NCI-H1694 treated with DMSO at 0.1 percent for 48 hours (cell line): Measurements from ENCODE around the gene LIMK2.
"Not testable (repeated sequence)": the region's sequence is repeated elsewhere in the genome, so short reads cannot be mapped to it uniquely, and the experiment has no call there.

Source experiments
- DNase-seq: peaks from one replicate; lab custom pipeline; 2025; lab: John Stamatoyannopoulos, UW

Gene LIMK2

DNA sequence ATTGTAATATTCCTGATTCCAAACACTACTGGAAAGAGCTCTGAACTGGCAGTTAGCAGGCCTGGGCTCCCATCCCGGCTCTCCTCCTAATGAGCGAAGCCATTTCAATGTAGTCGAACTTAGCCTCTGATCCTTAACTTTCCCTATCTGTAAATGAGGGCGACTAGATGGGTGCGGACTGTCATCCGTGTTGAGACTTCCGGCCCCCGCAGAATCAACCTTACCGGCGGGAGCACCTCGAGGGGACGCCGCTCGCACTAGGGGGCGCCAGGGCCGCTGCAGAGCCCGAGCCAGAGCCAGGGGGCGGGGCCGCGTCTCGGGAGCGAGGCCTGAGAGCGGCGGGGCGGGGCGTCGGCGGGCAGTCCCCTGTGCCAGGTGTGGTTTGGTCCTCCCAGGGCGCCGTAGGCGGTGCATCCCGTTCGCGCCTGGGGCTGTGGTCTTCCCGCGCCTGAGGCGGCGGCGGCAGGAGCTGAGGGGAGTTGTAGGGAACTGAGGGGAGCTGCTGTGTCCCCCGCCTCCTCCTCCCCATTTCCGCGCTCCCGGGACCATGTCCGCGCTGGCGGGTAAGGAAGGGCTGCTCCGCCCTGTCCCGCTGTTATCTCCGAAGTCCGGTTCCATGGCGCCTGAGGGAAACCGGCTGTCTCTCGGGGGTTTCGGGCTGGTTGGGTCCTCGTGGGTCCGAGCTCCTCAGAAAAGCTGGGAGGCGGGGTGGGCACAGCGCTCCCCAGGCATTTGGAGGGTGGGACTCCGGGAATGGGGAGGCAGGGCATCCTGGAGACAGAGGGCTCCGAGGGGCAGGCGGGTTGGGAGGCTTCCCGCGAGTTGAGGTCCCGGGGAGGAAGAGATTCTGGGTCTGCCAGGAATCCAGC lies at the start of gene LIMK2:
TSS of gene LIMK2 (plus strand) at position 437 of the 869 bp plus-strand sequence. CDS start at position 548, 111 bp downstream.
- DNase-seq = peak; percentile 74

DNA sequence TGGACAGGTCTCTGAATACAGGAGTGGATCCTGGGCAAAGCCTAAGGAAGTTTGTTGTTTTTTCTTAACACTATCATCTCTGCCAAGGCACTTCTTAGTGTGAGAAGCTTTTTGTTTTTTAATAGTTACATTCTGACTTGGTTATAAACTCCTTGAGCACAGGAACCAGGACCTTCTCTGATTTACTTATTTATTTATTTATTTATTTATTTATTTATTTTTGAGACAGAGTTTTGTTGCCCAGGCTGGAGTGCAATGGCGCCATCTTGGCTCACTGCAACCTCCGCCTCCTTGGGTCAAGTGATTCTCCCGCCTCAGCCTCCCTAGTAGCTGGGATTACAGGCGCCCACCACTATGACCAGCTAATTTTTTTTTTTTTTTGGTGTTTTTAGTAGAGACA lies 41.1 kb upstream of the LIMK2 start:
- DNase-seq = no peak

DNA sequence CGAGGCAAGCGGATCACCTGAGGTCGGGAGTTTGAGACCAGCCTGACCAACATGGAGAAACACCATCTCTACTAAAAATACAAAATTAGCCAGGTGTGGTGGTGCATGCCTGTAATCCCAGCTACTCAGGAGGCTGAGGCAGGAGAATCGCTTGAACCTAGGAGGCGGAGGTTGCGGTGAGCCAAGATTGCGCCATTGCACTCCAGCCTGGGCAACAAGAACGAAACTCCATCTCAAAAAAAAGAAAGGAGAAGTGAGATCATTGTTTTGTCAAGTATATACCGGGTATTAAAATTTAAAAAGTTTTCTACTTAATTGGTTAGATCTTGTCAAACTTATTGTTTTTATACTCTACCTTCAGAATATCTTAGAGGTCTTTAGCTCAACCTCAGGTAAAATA lies 40.4 kb upstream of the LIMK2 start:
- not testable (repeated sequence) for DNase-seq

DNA sequence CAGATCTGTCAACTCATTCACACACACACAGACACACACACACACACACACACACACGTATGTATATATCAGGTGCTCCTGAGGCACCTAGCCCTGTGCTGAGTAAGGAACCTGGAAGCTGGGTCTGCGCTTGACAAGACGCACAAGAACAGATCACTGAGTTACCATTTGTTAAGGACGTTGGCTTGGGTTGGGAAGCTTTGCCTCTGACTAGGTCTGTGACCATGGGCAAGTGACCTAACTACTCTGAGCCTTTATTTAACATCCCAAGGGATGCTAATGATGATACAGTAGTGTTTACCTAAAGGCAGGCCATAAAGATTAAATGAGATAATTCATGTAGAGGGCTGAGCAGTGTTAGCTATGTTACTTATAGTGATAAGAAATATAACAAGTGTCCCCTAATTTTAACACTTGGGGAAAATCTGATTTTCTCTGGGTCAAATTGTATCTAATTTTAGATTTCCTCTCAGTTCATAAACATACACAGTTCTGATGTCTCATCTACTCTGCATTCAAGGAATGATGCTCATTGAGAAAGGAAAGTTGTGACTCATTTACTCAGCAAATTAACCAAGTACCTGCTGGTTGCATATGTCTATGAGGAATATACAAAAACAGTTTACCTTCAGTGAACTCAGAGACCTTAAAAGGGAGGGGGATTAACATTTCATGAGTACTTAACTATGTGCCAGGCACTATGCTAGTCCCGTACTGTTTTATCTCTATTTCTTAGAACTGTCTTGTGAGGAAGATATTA lies 38.5 kb upstream of the LIMK2 start:
- DNase-seq = no peak

DNA sequence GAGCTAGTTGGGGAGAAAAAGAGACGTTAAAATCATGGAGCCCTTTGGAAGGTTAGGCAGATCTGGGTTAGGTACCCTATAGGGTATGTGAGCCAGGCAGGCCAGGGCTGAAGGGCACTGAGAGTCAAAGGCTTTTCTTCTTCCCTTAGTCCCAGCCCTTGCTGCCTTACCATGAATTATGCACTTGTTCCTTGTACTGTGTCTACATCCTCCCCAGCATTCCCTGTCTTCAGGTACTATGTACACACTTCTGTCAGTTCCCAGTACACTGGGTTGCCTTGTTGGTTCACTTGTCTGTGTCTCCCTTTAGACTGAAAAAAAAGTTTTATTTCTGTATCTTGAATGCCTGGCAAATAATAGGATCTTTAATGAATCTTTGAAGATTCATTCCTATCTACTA lies 35.2 kb upstream of the LIMK2 start:
- no peak for DNase-seq

DNA sequence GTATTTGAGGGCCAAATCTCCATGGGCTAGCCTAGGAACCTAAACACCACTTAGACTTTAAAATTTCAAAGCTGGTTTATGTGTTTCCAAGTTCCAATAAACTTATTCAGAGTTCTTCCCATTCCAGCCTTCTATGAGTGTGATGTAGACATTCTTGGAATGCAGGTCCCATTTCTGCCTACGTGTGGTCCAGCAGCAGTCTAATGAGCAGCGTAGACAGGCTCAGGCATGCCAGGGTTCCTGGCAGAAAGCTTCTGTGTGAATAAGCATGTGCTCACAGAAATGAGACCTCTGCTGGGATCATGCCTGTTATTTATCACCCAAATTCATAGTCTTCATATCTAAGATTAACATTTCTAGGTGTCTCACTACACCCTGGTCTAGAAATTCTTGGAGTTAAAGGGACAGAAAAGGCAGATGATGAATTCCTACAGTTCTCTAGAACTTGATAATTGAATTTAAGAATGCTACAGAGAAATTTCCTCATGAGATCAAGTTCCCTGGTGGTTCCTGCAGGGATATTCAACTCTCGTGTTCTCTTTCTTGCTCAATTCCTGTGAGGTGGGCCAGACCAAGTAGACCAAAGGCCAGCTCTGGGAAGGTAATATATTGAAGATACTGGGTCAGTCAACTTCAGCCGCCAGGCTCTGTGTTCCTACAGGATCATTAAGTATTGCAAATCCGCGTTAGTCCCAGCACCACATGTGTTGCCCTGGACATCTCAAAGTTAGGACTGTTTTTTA lies 34.5 kb upstream of the LIMK2 start:
- DNase-seq = peak; percentile 16

DNA sequence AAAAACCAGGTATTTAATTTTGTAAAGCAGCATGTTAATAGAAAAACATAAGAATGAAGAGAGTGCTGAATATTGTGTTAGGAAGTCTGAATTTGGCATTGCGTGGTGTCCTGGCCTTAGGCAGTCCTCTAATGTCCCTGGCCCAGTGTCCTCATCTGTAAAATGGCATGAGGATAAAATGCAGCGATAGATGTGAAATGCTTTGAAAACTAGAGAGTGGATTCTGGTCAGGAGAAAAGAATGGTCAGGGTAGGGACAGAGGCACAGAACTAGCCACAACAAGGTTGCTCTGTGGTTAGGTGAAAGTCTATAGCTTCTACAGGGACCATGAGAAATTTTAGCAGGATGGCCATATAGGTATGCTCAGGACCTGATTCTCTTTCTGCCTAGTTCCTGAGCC lies 33.2 kb upstream of the LIMK2 start:
- no peak for DNase-seq

DNA sequence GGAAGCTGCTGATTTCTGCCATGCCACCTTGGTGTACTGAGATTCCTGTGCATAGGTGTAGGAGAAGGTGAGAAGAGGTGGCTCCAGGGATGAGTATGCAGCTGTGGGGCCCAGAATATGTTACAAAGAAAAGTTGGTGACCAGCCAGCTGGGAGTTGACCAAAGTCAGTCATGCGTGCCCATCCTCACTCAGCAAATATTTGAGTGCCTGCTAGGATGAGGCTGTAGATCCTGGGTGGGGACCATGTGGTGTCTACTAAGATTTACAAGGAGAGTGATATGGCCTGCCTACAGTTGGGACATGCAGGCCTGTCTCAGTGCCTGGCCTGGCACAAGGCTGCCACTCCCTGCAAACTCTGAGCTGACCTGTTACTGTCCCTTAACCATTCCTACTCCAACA lies 32.8 kb upstream of the LIMK2 start:
- DNase-seq = no peak

DNA sequence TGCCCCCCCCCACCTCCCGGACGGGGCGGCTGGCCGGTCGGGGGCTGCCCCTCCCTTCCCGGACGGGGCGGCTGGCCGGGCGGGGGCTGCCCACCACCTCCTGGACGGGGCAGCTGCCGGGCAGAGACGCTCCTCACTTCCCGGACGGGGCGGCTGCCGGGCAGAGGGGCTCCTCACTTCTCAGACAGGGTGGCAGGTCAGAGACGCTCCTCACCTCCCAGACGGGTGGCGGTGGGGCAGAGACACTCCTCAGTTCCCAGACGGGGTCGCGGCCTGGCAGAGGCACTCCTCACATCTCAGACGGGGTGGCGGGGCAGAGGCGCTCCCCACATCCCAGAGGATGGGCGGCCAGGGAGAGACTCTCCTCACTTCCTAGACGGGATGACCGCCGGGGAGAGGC lies 28.1 kb upstream of the LIMK2 start:
- no peak for DNase-seq

DNA sequence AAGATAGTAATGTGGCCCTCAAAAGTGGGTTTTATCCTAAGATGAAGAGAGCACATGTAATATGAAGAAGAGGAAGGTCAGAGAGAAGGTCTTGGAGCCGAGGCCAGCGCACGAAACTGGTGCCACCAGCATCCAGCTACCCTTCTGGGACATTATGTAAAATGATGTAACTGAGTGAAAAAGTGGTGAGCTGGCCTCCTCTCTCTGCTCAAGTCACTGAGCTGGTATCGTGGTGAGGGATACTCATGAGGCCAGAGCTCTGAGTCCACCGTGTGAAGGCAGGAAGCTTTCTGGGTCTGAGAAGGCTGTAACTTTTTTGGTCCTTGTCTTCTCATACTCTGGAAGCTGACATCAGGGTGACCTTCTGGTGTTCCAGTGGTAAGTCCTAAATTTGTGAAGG lies 27.0 kb upstream of the LIMK2 start:
- DNase-seq = no peak

DNA sequence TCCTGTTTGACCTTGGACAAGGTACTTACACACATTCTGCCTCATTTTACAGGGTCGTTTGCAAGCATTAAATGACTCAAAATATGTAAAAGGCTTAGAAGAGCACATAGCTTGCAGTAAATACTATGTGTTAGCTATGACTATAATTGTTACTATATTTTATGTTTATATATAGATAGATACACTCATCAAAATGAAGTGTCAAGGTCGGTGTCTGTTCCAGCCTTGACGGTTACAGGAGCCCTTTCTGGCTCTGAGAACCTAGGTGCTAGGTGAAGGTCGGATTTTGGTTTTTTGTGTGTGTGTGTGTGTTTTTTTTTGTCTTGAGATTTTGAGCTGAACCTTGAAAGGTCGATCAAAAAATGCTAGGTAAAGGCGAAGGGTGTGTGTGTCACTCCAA lies 24.5 kb upstream of the LIMK2 start:
- DNase-seq = no peak

DNA sequence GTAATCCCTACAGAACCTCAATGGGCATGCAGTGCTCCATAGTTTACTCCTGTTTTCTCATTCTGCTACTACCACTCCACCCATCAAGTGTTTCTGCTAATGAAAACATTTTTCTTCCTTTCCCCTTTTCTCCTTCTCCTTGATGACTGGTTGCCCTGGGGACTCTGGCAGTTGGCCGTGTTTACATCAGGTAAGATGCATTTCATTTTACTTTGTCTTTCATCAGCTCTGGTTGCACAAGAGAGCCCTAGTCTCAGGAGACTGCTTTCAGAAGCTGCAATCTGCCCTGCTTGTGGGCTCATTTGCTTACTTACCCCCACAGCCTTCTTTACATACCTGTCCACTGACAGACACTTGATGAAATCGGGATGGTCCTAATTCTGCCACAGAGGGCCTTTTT lies 19.6 kb upstream of the LIMK2 start:
- DNase-seq = no peak

DNA sequence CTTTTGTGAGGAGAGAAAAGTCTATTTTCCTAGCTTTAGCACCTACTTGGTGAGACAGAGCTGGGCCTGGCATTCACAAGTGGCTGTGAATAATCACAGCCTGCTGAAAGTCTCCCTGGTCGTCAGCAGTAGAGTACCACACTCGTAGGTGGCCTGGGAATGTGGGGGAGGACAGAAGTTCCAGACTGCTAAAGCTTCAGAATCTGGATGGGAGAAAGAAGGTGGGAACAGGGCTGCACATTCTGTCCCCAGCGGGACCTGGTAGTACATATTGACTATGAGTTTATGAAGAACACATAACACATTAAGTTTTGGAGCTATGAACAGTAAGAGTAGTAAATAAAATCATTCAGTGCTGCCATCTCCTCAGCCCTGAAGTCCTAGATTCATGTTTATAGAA lies 19.0 kb upstream of the LIMK2 start:
- DNase-seq = no peak

DNA sequence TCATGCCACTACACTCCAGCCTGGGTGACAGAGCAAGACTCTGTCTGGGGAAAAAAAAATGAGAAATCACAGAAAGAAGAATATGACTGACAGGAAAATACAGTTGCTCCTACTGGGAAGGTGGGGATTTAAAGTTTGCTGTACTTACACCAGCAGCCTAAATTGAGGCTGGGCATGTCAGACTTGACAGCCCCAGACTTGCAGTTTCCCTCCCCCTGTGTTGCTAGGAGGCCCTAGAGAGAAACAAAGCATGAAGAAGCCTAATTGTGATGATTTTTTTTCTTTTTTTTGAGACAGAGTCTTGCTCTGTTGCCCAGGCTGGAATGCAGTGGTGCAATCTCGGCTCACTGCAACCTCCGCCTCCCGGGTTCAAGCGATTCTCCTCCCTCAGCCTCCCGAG lies 17.4 kb upstream of the LIMK2 start:
- DNase-seq = not testable (repeated sequence)

DNA sequence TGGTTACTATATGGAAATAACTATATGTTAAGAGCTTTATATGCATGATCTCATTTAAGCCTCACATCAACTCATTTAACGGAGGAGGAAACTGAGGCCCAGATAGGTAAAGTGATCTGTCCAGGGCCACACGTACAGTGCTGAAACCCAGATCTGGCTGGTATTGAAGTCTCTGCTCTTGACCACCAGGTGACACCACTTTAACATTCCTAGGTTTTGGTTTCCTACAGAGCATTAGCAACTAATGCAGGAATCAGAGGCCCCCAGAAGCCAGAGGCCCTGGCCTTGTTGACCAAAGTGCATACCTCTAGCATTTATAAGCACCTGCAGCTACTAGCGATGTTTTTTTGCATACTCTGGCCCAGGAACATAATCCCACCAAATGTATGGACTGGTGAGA lies 12.9 kb upstream of the LIMK2 start:
- no peak for DNase-seq

DNA sequence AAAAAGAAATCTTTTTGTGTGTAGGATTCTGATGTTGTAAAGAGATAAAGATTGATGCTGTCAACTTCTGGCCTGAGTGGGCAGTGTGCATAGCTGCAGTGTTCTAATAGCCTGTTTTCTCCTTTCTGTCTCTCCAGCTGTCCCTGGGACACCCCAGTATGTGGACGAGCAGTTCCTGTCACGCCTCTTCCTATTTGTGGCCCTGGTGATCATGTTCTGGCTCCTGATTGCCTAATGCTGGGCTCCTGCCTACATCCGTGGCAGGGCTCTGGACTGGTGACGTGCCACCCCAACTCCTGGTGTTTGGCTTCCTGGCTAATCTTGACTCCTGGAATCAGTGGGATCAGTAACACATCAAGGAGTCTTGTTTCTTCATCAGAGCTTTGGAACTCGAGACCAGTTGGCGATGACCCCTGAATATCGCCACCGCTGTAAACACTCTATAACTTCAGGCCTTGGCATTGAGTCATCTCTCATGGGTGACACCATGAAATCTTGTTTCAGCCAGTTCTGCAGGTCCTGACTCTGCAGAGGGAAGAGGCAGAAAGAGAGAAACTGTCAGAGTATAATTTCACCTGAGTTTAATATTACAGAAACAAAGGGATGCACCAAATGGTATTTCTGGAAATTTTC lies 7.6 kb upstream of the LIMK2 start:
- DNase-seq = not testable (repeated sequence)

DNA sequence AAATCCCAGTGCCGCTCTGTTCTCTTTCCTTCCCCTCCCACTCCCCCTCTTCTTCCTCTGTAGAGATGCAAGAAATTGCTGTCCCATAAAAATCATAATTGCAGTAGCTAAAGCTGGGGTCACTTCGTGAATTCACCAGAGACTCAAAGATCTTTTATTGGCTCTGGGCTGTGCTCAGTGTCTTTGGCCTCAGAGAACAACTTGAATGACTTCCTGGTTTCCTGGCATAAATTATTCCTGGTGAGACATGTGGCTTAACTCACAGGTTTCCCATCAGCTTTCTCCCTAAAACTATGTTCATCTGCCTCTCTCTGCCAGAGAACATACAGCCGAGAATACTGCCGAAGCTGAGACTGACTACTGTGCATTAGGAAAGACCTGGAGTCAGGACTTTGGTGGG lies 7.0 kb upstream of the LIMK2 start:
- DNase-seq = not testable (repeated sequence)

DNA sequence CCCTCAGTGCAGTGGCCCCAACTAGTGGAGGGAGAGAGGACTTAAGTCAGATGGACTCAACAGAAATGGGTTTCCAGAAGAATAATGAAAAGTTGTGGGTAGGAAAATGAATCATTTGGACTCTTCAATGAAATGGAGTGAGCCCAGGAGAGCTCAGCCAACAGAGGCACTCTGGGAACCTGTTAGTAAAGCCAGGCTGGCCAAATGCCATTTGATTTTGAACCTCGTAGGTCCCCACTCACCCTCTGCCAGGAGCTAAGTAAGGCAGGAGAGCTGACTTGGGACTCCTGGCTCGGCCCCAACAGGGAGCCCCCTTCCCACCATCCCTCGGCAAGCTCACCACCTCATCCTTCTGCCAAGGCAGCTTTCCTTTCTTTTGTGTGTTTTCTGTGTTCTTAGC lies 5.6 kb upstream of the LIMK2 start:
- not testable (repeated sequence) for DNase-seq

DNA sequence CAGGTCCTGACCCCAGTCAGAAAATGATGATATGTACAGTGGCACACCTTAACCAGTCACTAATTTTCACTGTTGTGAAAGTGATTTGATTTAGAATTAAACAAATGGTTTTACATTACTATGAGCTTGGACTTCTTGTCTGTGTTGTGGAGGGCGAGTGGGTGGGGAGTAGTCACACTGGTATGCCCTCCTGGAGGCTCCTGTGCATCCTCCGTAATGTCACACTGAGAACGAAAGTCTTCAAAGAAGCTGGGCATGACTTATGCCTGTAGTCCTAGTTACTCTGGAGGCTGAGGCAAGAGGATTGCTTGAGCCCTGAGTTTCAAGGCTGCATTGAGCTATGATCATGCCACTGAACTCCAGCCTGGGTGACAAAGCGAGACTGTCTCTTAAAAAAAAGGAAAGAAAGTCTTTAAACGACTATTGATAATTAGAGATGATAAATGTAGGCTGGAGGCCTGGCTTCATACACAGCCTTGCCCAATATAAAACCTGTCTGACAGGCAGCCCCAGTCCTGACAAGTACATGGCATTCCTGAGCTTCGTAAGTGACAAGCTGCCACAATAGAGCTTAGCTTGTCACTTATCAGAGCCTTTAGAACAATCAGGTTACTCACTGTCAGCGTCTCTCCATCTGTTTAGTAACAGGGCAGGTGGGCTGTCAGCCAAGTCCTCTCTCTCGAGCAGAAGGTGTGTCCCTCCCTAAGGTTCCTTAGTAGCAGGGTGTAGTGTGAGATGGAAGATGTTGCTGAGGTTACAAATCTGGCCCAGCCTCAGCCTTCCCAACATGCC lies 5.0 kb upstream of the LIMK2 start:
- DNase-seq = peak; percentile 23

DNA sequence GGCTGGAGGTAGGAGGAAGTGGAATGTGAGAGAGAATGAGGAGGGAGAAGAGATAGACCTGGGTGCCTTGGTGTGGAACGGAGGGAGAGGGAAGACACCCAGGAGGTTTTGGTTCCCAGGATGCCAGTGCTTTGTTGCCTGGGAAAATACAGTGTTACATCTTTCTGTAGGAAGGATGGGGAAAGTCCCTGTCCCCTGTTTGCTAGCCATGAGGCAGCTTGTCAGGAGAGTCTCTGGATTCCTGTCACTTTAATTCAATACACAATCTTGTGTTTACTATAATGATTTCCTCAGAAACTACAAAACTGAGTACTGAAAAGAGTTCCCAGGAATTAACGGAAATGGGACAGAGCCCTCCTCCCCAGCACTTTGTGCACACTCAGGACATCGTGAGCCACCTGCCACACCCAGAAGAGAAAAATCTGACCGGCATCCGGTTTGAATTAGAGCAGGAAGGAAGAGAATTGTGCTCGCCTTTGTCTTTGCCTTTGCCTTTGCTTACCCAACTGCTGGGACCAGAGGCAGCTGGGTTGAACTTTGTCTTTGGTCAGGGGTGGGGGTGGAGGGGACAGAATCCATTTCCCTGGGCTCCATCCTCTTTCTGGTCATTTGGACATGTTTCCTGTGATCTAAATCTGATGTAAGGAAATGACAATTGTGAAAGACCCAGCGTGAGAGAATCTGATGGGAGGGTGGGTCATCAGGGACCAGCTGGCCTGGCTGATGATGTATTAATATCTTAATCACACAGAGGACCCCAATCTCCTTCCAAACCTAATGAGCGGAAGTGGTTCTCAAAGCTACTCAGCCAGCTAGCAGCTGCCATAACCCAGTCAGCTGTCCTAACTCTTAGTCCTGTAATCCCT lies 1.3 kb upstream of the LIMK2 start:
- no peak for DNase-seq
